Stomach (tissue), 4 donors: Measurements from ENCODE around the gene E4F1.

Source experiments
- POLR2A ChIP-seq, 4 donors: fragments of 450-650 bp; IDR thresholded peaks; one replicate each; pipeline ENCODE4 v1.6.1; 2016; ENCODE audit warnings: antibody characterized with exemption in 4 of 4, control low read depth in 2 of 4, mild to moderate bottlenecking in 1 of 4, moderate library complexity in 1 of 4
- TF ChIP-seq, protein P1 (sequence below), 7 experiments: fragments of 450-650 bp in 4 of 7; fragments of 200-600 bp in 3 of 7; sonication (generic) in 3 of 7; IDR thresholded peaks; one replicate each; pipeline ENCODE4 v1.5.1; 2016 to 2019; ENCODE audit warnings: antibody characterized with exemption in 7 of 7, control low read depth in 2 of 7, mild to moderate bottlenecking in 1 of 7

DNA sequence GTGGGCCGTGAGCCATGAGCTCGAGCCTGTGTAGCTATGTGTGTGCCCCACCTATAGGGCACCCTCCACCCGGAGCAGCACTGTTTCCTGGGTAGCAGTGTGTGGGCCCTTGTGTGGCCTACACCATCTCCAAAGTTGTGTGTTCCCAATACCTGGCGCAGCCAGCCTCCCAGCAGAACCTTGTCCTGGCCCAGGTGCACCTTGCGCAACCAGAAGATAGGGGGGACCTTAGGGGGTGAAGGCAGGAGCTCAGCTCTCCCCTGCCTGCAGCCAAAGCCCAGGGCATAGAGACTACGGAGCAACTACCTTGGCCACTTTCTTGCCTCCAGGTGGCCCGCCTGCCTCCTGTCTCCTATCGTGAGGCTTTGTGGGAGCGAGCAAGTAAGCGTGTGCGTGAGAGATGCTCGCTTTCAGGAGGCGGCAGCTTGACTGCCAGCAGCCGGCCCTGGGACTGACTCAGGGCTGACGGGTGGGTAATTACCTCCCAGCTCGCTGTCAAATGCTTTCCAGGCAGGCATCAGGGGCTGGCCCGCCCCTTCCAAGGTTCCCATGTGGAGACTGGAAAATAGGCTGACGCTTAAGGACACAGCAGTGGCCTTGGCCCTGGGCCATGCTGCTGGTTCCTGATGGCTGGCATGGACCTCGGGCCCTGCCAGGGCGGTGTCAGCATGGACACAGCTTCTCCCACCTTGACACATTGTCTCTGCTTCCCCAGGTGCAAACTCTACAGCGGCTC, 48.8 kb upstream of the E4F1 start:
- no peak for TF ChIP-seq POLR2A (IDR thresholded peaks at IDR 0.05)
- TF ChIP-seq, protein P1, sequence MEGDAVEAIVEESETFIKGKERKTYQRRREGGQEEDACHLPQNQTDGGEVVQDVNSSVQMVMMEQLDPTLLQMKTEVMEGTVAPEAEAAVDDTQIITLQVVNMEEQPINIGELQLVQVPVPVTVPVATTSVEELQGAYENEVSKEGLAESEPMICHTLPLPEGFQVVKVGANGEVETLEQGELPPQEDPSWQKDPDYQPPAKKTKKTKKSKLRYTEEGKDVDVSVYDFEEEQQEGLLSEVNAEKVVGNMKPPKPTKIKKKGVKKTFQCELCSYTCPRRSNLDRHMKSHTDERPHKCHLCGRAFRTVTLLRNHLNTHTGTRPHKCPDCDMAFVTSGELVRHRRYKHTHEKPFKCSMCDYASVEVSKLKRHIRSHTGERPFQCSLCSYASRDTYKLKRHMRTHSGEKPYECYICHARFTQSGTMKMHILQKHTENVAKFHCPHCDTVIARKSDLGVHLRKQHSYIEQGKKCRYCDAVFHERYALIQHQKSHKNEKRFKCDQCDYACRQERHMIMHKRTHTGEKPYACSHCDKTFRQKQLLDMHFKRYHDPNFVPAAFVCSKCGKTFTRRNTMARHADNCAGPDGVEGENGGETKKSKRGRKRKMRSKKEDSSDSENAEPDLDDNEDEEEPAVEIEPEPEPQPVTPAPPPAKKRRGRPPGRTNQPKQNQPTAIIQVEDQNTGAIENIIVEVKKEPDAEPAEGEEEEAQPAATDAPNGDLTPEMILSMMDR (IDR thresholded peaks at IDR 0.05): no peak
